Epithelial cell of proximal tubule (primary cell): Measurements from ENCODE around the gene SHH. TPM values are rescaled to one million over a fixed set of nuclear protein-coding genes. Genes with fewer than 3 reads are reported as not detected.

ENCODE experiments used
- DNase-seq: peaks from one replicate; pipeline ENCODE4 v3.0.0-alpha.2; 2011; ENCODE audit warnings: low read depth
- H3K4me3 ChIP-seq: 2 replicates; pipeline ENCODE4 v1.5.1; 2011; ENCODE audit warnings: low read depth, mild to moderate bottlenecking, low read length
- total RNA-seq: library from RNA; depleted of rRNA; stranded (reverse); fragments of >200 nt; gene quantifications from 2 replicates; pipeline ENCODE4 v1.2.3, GENCODE V29; 2015
- TF ChIP-seq, protein P1 (sequence below): conservative IDR thresholded peaks from 2 replicates; pipeline ENCODE4 v1.5.1; 2012; ENCODE audit warnings: low read depth, mild to moderate bottlenecking, low read length

Gene SHH
- total RNA-seq, 1 donor from 2014 or later, result 1.7 TPM

- H3K4me3 ChIP-seq, result no peak overlapping the region
- TF ChIP-seq, protein P1, sequence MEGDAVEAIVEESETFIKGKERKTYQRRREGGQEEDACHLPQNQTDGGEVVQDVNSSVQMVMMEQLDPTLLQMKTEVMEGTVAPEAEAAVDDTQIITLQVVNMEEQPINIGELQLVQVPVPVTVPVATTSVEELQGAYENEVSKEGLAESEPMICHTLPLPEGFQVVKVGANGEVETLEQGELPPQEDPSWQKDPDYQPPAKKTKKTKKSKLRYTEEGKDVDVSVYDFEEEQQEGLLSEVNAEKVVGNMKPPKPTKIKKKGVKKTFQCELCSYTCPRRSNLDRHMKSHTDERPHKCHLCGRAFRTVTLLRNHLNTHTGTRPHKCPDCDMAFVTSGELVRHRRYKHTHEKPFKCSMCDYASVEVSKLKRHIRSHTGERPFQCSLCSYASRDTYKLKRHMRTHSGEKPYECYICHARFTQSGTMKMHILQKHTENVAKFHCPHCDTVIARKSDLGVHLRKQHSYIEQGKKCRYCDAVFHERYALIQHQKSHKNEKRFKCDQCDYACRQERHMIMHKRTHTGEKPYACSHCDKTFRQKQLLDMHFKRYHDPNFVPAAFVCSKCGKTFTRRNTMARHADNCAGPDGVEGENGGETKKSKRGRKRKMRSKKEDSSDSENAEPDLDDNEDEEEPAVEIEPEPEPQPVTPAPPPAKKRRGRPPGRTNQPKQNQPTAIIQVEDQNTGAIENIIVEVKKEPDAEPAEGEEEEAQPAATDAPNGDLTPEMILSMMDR, result no peak
- DNase-seq, result no peak
Measured at GRCh38 chr7:155798673-155799439, 13.4 kb downstream of the SHH start.

DNA sequence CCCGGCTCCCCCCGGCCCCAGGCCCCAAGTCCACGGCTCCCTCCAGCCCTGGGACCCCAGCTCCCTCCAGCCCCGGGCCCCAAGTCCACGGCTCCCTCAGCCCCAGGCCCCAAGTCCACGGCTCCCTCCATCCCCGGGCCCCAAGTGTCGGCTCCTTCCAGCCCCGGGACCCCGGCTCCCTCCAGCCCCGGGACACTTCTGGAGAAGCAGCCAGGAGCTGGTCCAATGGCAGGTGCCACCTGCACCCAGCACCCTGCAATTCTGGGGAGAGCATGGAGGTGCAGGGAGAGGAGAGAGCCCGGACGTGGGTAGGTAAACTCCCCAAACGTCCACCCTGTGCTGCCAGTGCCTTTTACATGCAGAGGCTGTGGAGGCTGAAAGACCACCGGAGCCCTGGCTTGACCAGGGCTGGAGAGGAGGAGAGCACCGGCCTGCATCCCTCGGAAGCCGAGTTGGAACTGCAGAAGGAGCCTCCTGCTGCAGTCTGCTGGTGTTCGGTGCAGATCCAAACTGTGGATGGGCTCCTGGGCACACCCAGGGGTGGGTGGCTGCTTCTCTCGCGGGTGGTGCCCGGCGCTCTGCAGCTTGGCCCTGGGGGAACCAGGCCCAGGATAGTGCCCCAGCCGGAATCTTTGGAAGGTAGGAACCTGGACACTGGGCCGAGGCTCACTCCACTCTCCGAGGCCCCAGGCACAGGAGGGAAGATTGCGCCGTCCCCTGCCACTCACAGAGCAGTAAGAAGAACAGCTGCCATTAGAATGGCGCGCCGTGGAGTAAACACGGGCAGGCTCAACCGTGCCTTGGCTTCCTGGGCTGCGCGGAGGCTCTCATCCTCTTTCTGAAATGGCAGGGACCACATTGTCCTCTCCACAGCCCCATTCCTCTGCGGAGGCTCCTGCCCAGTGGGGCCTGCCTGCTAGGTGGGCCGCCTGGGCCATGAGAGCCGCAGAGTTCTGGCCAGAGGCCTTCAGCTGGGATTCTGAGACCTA lies 14.7 kb downstream of the SHH start:
- TF ChIP-seq, protein P1, result no peak
- H3K4me3 ChIP-seq, result no peak overlapping the region
- no peak for DNase-seq

GRCh38 chr7:155796381-155797261 lies 15.6 kb downstream of the SHH start:
- DNase-seq, result no peak
- H3K4me3 ChIP-seq, result peak overlapping the region; percentile 32
- TF ChIP-seq, protein P1, result peak; percentile 35

DNA sequence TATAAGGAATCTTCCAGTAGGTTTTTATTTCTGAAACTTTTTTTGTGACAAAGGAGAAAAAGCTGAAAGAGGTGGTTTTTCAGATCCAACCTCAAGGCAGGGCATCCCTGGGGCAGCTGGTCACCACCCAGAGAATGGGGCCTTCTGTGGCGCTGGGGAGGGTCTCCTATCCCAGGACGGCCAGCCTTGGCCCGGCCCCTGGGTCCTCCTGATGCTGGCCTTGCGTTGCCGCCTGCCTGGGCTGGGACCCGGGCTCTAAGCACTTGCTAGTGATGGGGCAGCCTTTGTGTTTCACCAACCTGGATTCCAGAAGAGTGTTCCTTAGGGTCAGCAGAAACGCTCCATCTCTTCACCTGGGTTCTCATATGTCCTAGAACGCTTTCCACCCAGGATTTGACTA lies 16.3 kb downstream of the SHH start:
- no peak for DNase-seq
- TF ChIP-seq, protein P1, result no peak
- H3K4me3 ChIP-seq, result no peak overlapping the region

- TF ChIP-seq, protein P1, result no peak
- H3K4me3 ChIP-seq, result no peak overlapping the region
- no peak for DNase-seq
Measured at GRCh38 chr7:155795401-155795800, 16.9 kb downstream of the SHH start.

GRCh38 chr7:155794196-155794595 lies 18.1 kb downstream of the SHH start:
- no peak for DNase-seq
- no peak overlapping the region for H3K4me3 ChIP-seq
- TF ChIP-seq, protein P1, result no peak
